PC-9 (cell line): ENCODE results near the gene HSPA4L. TPM values are rescaled to one million over a fixed set of nuclear protein-coding genes. Genes with fewer than 3 reads are reported as not detected.

Experiments used
- BruUV-seq: library from RNA; stranded (reverse); fragments of 400-500 nt; replicated peaks from 2 replicates; lab custom pipeline; 2021; lab: Mats Ljungman, UMichigan
- CTCF ChIA-PET: fragments of 300-600 bp; sonication (Branson Sonifier 250); formaldehyde crosslinking; loops from one replicate; lab custom pipeline; 2022; ENCODE audit warnings: antibody characterized with exemption; lab: Charles Lee
- POLR2A ChIA-PET: fragments of 300-600 bp; sonication (Branson Sonifier 250); formaldehyde crosslinking; loops from one replicate; lab custom pipeline; 2022; ENCODE audit warnings: antibody characterized with exemption; ENCODE audit not compliant: unreplicated experiment; lab: Charles Lee
- DNase-seq, 2 experiments: peaks; one replicate each; pipeline versions ENCODE4 v3.0.0 to v3.0.0-alpha.2; 2015 to 2022; ENCODE audit warnings: mixed read lengths in 1 of 2
- H2AFZ ChIP-seq: fragments of 200-600 bp; sonication (generic); 2 replicates; pipeline ENCODE4 v1.8.1; 2017; ENCODE audit warnings: antibody characterized with exemption
- H3F3A ChIP-seq: fragments of 200-600 bp; sonication (generic); 2 replicates; pipeline ENCODE4 v1.8.1; 2017; ENCODE audit warnings: antibody characterized with exemption, mild to moderate bottlenecking, low read depth; ENCODE audit not compliant: insufficient read depth
- H3K27ac ChIP-seq: fragments of 200-600 bp; sonication (generic); 2 replicates; pipeline ENCODE4 v1.6.1; 2016; ENCODE audit warnings: mixed run types
- H3K27me3 ChIP-seq: fragments of 200-600 bp; sonication (generic); 2 replicates; pipeline ENCODE4 v1.6.1; 2016; ENCODE audit warnings: low read depth, mixed run types; ENCODE audit not compliant: insufficient read depth
- H3K36me3 ChIP-seq: fragments of 200-600 bp; sonication (generic); 2 replicates; pipeline ENCODE4 v1.6.1; 2016; ENCODE audit warnings: low read depth, mixed run types
- H3K4me1 ChIP-seq: fragments of 200-600 bp; sonication (generic); replicated peaks from 2 replicates; pipeline ENCODE4 v1.6.1; 2016; ENCODE audit warnings: mixed run types; ENCODE audit not compliant: insufficient read depth
- H3K4me2 ChIP-seq: fragments of 200-600 bp; sonication (generic); 2 replicates; pipeline ENCODE4 v1.6.1; 2017; ENCODE audit warnings: mixed run types
- H3K4me3 ChIP-seq: fragments of 200-600 bp; sonication (generic); 2 replicates; pipeline ENCODE4 v1.6.1; 2016; ENCODE audit warnings: mixed run types
- H3K79me2 ChIP-seq: fragments of 200-600 bp; sonication (generic); 2 replicates; pipeline ENCODE4 v1.6.1; 2017; ENCODE audit warnings: low read depth, mixed run types
- H3K9me2 ChIP-seq: fragments of 200-600 bp; sonication (generic); 2 replicates; pipeline ENCODE4 v1.8.1; 2017; ENCODE audit warnings: mild to moderate bottlenecking; ENCODE audit not compliant: insufficient read depth
- H3K9me3 ChIP-seq: fragments of 200-600 bp; sonication (generic); 2 replicates; pipeline ENCODE4 v1.8.1; 2016; ENCODE audit warnings: low read depth; ENCODE audit not compliant: insufficient read depth
- H4K20me1 ChIP-seq: fragments of 200-600 bp; sonication (generic); 2 replicates; pipeline ENCODE4 v1.8.1; 2017; ENCODE audit not compliant: insufficient read depth
- CTCF ChIP-seq: fragments of 200-600 bp; sonication (generic); conservative IDR thresholded peaks from 2 replicates; pipeline ENCODE4 v1.6.1; 2017; ENCODE audit warnings: mixed run types, antibody characterized with exemption, mild to moderate bottlenecking, moderate library complexity
- EZH2 ChIP-seq: fragments of 200-600 bp; sonication (generic); IDR thresholded peaks from 2 replicates; pipeline ENCODE4 v1.8.0; 2017; ENCODE audit warnings: antibody characterized with exemption, low read depth
- intact Hi-C: fragments of 100-400 bp; cut with micrococcal nuclease; formaldehyde crosslinking; loops from one replicate; pipeline ENCODE4 v1.10.0; 2022; ENCODE audit not compliant: unreplicated experiment
- total RNA-seq: library from RNA; stranded (reverse); gene quantifications from 2 replicates; pipeline ENCODE4 v1.2.3, GENCODE V29; 2021

The HSPA4L gene
- total RNA-seq, 1 experiment from 2014 or later, result 5.1 TPM

GRCh38 chr4:127889903-127890302 lies 107.8 kb downstream of the HSPA4L start:
- intact Hi-C loops, result loop anchor here (10.0 kb wide), 1 partner anchor 265 kb away; no protein-coding TSS in a partner anchor
- 0 out of 2 replicates have a peak, but pooled peaks cover 13% of the 10 kb centered on the region for H3K36me3 ChIP-seq

More at GRCh38 chr4:127889903-127890302, 107.8 kb downstream of the HSPA4L start:
- POLR2A ChIA-PET, result interaction anchor here (0.5 to 1.0 kb wide), 3 partner anchors 9 to 1057 kb away, joined by 3 to 7 read pairs (median 5); no protein-coding TSS in a partner anchor
- H3F3A ChIP-seq, result no peaks in the 10 kb centered on the region
- no TSS peak for BruUV-seq
- no peak overlapping the region for H3K4me3 ChIP-seq
- no peak overlapping the region for H2AFZ ChIP-seq
- CTCF ChIA-PET, result no interaction called here
- no peaks in the 10 kb centered on the region for H3K4me1 ChIP-seq
- no peaks in the 10 kb centered on the region for H3K9me3 ChIP-seq
- H4K20me1 ChIP-seq, result no peaks in the 10 kb centered on the region
- H3K9me2 ChIP-seq, result no peaks in the 10 kb centered on the region
- no peak overlapping the region for H3K4me2 ChIP-seq
- no peaks in the 10 kb centered on the region for H3K27me3 ChIP-seq
- no peak overlapping the region for H3K27ac ChIP-seq
- H3K79me2 ChIP-seq, result no peaks in the 10 kb centered on the region
- TF ChIP-seq CTCF (no peak), EZH2 (no peak)
- DNase-seq, result no peak

Other genes starting within 250 kb of the HSPA4L start
- 9.7 and 10.5 TPM in 2 replicates for gene INTU, start 149.4 kb upstream of the HSPA4L start, total RNA-seq
- not detected in 2 replicates for gene SLC25A31, start 51.9 kb upstream of the HSPA4L start, total RNA-seq
- 23.3 and 25.7 TPM in 2 replicates for gene PLK4, start 98.6 kb downstream of the HSPA4L start, total RNA-seq
- 19.0 and 21.4 TPM in 2 replicates for gene MFSD8, start 182.9 kb downstream of the HSPA4L start, total RNA-seq
- 10.4 and 12.4 TPM in 2 replicates for gene ABHD18, start 183.1 kb downstream of the HSPA4L start, total RNA-seq